ENCODE measurements around the gene ANLN. TPM values are rescaled to one million over a fixed set of nuclear protein-coding genes. Genes with fewer than 3 reads are reported as not detected.

The ANLN gene
- total and polyA plus RNA-seq, 2 donors from 2014 or later = 0.17 to 1.2 TPM

DNA sequence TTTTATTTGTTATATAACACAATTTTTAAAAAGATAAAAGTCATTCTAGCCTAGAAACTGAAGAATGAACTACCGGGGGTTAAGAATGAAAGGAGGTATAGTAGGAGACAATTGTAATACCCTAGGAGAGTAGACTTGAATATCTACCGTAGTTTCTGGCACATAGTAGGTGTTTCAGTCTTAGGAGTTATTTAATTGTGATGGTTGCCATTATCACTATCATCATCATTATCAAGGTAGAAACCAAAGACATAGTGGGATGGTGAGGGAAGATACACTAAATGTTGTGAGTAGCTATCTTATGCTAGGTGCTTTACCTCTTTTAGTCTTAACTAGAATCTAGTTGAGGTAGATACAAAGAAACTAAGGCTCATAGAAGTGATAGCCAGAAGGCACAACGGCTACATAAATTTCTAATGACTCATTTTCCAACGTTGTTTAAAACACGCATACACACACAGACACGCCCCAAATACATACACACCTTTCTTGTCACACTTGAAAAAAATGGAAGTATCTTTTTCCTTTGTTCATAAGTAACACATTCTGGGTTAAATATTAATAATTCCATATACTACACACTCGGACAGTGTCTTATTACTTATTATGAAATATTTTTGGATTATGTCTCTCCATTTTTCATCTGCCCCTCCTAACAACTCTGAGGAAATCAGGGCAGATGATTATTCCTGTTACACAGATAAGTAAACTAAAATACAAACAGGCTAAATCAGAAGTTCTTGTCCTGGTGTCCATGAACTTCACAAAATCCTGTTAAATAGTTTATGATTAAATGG, 2.0 kb upstream of the ANLN start:
- H3K4me3 ChIP-seq (ENCODE audit: low read length in 3 of 3) = no peak overlapping the region
- H3K27ac ChIP-seq (ENCODE audit: low read depth in 2 of 2, low read length in 2 of 2) = no peak overlapping the region
- no peaks in the 10 kb centered on the region for H3K27me3 ChIP-seq (ENCODE audit: control insufficient read depth, insufficient read depth, low read length)
- no peaks in the 10 kb centered on the region for H3K9me3 ChIP-seq (ENCODE audit: control insufficient read depth in 2 of 3, insufficient read depth in 1 of 3, low read length in 3 of 3)
- FAIRE-seq (no peak), DNase-seq (no peak)
- intact Hi-C loops (cut with DNase I) = no loop called here
- peaks cover 7 to 8% (median 8%) of the 10 kb centered on the region in 3 donors for H3K4me1 ChIP-seq (ENCODE audit: control insufficient read depth in 2 of 3, insufficient read depth in 2 of 3, low read depth in 1 of 3, low read length in 3 of 3)
- no peaks in the 10 kb centered on the region for H3K36me3 ChIP-seq (ENCODE audit: control insufficient read depth in 2 of 3, insufficient read depth in 3 of 3, low read length in 3 of 3)
- TF ChIP-seq, protein P1, sequence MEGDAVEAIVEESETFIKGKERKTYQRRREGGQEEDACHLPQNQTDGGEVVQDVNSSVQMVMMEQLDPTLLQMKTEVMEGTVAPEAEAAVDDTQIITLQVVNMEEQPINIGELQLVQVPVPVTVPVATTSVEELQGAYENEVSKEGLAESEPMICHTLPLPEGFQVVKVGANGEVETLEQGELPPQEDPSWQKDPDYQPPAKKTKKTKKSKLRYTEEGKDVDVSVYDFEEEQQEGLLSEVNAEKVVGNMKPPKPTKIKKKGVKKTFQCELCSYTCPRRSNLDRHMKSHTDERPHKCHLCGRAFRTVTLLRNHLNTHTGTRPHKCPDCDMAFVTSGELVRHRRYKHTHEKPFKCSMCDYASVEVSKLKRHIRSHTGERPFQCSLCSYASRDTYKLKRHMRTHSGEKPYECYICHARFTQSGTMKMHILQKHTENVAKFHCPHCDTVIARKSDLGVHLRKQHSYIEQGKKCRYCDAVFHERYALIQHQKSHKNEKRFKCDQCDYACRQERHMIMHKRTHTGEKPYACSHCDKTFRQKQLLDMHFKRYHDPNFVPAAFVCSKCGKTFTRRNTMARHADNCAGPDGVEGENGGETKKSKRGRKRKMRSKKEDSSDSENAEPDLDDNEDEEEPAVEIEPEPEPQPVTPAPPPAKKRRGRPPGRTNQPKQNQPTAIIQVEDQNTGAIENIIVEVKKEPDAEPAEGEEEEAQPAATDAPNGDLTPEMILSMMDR (IDR thresholded peaks at IDR 0.05; ENCODE audit: borderline replicate concordance, extremely low read depth, insufficient read depth) = no peak
- H3K9ac ChIP-seq (ENCODE audit: low read length in 3 of 3) = no peak overlapping the region

- DNase-seq = no peak
- no peaks in the 10 kb centered on the region for H3K27me3 ChIP-seq (ENCODE audit: control insufficient read depth, insufficient read depth, low read length)
- H3K9me3 ChIP-seq (ENCODE audit: control insufficient read depth in 2 of 3, insufficient read depth in 1 of 3, low read length in 3 of 3) = no peaks in the 10 kb centered on the region
- no peaks in the 10 kb centered on the region for H3K36me3 ChIP-seq (ENCODE audit: control insufficient read depth in 2 of 3, insufficient read depth in 3 of 3, low read length in 3 of 3)
- FAIRE-seq = no peak
- peak overlapping the region in 1 of 2 donors; percentile 57 for H3K27ac ChIP-seq (ENCODE audit: low read depth in 2 of 2, low read length in 2 of 2)
- H3K9ac ChIP-seq (ENCODE audit: low read length in 3 of 3) = no peak overlapping the region
- intact Hi-C loops (cut with DNase I) = no loop called here
- peaks cover 7 to 8% (median 8%) of the 10 kb centered on the region in 3 donors for H3K4me1 ChIP-seq (ENCODE audit: control insufficient read depth in 2 of 3, insufficient read depth in 2 of 3, low read depth in 1 of 3, low read length in 3 of 3)
- TF ChIP-seq, protein P1 (IDR thresholded peaks at IDR 0.05; ENCODE audit: borderline replicate concordance, extremely low read depth, insufficient read depth) = no peak
- H3K4me3 ChIP-seq (ENCODE audit: low read length in 3 of 3) = no peak overlapping the region
These were observed 1.2 kb upstream of the ANLN start for GRCh38 chr7:36388423-36388822.

- H3K9me3 ChIP-seq (ENCODE audit: control insufficient read depth in 2 of 3, insufficient read depth in 1 of 3, low read length in 3 of 3) = no peaks in the 10 kb centered on the region
- H3K4me3 ChIP-seq (ENCODE audit: low read length in 3 of 3) = peak overlapping the region; percentile 82 to 97 (median 94)
- intact Hi-C loops (cut with DNase I) = no loop called here
- no peaks in the 10 kb centered on the region for H3K36me3 ChIP-seq (ENCODE audit: control insufficient read depth in 2 of 3, insufficient read depth in 3 of 3, low read length in 3 of 3)
- peak; percentile 90 to 95 (median 92) for DNase-seq
- H3K27me3 ChIP-seq (ENCODE audit: control insufficient read depth, insufficient read depth, low read length) = no peaks in the 10 kb centered on the region
- H3K27ac ChIP-seq (ENCODE audit: low read depth in 2 of 2, low read length in 2 of 2) = peak overlapping the region in 1 of 2 donors; percentile 13
- FAIRE-seq = no peak
- TF ChIP-seq, protein P1 (IDR thresholded peaks at IDR 0.05; ENCODE audit: borderline replicate concordance, extremely low read depth, insufficient read depth) = no peak
- H3K4me1 ChIP-seq (ENCODE audit: control insufficient read depth in 2 of 3, insufficient read depth in 2 of 3, low read depth in 1 of 3, low read length in 3 of 3) = peaks cover 7 to 8% (median 8%) of the 10 kb centered on the region in 3 donors
- peak overlapping the region; percentile 53 to 95 (median 71) for H3K9ac ChIP-seq (ENCODE audit: low read length in 3 of 3)
These were observed 783 bp downstream of the ANLN start for GRCh38 chr7:36390199-36391090.

Measured in kidney (tissue), 14 donors.